Measurements from ENCODE around the gene AKAP13. TPM values are rescaled to one million over a fixed set of nuclear protein-coding genes. Genes with fewer than 3 reads are reported as not detected.

Gene AKAP13
- polyA plus RNA-seq, 2 of the 4 experiments (the other 2 are of a cell fraction) = 20.4 to 28.8 TPM

DNA sequence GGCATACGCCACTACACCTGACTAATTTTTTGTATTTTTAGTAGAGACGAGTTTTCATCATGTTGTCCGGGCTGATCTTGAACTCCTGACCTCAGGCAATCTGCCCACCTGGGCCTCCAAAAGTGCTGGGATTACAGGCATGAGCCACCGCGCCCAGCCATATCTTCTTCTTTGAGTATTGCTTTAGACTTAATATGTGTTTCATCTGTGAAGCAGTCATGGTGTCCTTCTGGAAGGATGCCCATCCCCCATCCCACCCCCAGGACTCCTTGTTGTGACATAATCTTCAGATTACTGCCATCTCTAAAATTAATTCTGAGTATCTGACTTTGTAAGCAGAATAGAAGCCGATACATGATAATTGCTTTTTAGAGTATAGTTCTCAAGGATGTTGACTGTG, 356.7 kb downstream of the AKAP13 start:
- no peak for ATAC-seq
- Histone ChIP-seq H3K27ac (no peak overlapping the region), H3K4me3 (no peak overlapping the region), H3K4me2 (no peak overlapping the region), H3K4me1 (no peaks in the 10 kb centered on the region), H3K9me3 (peaks cover 24% of the 10 kb centered on the region)
- POLR2A ChIA-PET = interaction anchor here (0.7 kb wide), 1 partner anchor 69 kb away, joined by 7 read pairs; no protein-coding TSS in a partner anchor
- TF ChIP-seq, protein P1, sequence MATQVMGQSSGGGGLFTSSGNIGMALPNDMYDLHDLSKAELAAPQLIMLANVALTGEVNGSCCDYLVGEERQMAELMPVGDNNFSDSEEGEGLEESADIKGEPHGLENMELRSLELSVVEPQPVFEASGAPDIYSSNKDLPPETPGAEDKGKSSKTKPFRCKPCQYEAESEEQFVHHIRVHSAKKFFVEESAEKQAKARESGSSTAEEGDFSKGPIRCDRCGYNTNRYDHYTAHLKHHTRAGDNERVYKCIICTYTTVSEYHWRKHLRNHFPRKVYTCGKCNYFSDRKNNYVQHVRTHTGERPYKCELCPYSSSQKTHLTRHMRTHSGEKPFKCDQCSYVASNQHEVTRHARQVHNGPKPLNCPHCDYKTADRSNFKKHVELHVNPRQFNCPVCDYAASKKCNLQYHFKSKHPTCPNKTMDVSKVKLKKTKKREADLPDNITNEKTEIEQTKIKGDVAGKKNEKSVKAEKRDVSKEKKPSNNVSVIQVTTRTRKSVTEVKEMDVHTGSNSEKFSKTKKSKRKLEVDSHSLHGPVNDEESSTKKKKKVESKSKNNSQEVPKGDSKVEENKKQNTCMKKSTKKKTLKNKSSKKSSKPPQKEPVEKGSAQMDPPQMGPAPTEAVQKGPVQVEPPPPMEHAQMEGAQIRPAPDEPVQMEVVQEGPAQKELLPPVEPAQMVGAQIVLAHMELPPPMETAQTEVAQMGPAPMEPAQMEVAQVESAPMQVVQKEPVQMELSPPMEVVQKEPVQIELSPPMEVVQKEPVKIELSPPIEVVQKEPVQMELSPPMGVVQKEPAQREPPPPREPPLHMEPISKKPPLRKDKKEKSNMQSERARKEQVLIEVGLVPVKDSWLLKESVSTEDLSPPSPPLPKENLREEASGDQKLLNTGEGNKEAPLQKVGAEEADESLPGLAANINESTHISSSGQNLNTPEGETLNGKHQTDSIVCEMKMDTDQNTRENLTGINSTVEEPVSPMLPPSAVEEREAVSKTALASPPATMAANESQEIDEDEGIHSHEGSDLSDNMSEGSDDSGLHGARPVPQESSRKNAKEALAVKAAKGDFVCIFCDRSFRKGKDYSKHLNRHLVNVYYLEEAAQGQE (IDR thresholded peaks at IDR 0.05) = no peak
- TF ChIP-seq RFX5 (IDR thresholded peaks at IDR 0.05) (no peak), EHF (CRISPR knock-in tag; IDR thresholded peaks at IDR 0.05) (no peak), HOXA7 (CRISPR knock-in tag; IDR thresholded peaks at IDR 0.05) (no peak), ZC3H11A (IDR thresholded peaks at IDR 0.05) (no peak), JUN (IDR thresholded peaks at IDR 0.05) (no peak), SMC3 (IDR thresholded peaks at IDR 0.05) (no peak), EHMT2 (IDR thresholded peaks at IDR 0.05; ENCODE audit: low read depth) (no peak), TFCP2L1 (CRISPR knock-in tag; IDR thresholded peaks at IDR 0.05) (no peak), ESRRA (IDR thresholded peaks at IDR 0.05; ENCODE audit: borderline replicate concordance, low read length) (no peak), BCL3 (IDR thresholded peaks at IDR 0.05) (no peak), POLR2A (IDR thresholded peaks at IDR 0.05; ENCODE audit: low read length) (no peak), NPAS2 (CRISPR knock-in tag; IDR thresholded peaks at IDR 0.05; ENCODE audit: borderline replicate concordance) (no peak), CTCF (IDR thresholded peaks at IDR 0.05) (no peak), CHD4 (IDR thresholded peaks at IDR 0.05; ENCODE audit: borderline replicate concordance) (no peak), CEBPB (IDR thresholded peaks at IDR 0.05) (no peak), PHF8 (IDR thresholded peaks at IDR 0.05; ENCODE audit: borderline replicate concordance, low read depth) (no peak)
- TF ChIP-seq, protein P2, sequence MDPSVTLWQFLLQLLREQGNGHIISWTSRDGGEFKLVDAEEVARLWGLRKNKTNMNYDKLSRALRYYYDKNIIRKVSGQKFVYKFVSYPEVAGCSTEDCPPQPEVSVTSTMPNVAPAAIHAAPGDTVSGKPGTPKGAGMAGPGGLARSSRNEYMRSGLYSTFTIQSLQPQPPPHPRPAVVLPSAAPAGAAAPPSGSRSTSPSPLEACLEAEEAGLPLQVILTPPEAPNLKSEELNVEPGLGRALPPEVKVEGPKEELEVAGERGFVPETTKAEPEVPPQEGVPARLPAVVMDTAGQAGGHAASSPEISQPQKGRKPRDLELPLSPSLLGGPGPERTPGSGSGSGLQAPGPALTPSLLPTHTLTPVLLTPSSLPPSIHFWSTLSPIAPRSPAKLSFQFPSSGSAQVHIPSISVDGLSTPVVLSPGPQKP (IDR thresholded peaks at IDR 0.05; ENCODE audit: low read depth, low read length) = no peak
- TF ChIP-seq, protein P3, sequence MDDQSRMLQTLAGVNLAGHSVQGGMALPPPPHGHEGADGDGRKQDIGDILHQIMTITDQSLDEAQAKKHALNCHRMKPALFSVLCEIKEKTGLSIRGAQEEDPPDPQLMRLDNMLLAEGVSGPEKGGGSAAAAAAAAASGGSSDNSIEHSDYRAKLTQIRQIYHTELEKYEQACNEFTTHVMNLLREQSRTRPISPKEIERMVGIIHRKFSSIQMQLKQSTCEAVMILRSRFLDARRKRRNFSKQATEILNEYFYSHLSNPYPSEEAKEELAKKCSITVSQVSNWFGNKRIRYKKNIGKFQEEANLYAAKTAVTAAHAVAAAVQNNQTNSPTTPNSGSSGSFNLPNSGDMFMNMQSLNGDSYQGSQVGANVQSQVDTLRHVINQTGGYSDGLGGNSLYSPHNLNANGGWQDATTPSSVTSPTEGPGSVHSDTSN (IDR thresholded peaks at IDR 0.05) = no peak
- CTCF ChIA-PET = interaction anchor here (1.2 to 6.6 kb wide), 5 partner anchors 7 to 117 kb away, joined by 4 to 62 read pairs (median 6); no protein-coding TSS in a partner anchor
- WGBS (ENCODE audit: missing lambda C conversion rate) = 94% methylated on average over 6 of the region's 6 CpGs
- FAIRE-seq = no peak
- DNase-seq (ENCODE audit: low read depth in 1 of 2, low spot score in 1 of 2) = no peak
